Rectal smooth muscle tissue (tissue), 1 donor: Measurements from ENCODE around the gene USP26.
"Not testable (repeated sequence)": the region's sequence is repeated elsewhere in the genome, so short reads cannot be mapped to it uniquely, and the experiment has no call there.

ENCODE experiments used
- H3K27ac ChIP-seq: one replicate; pipeline ENCODE4 v1.7.0; 2013; ENCODE audit warnings: low read depth, low read length, inconsistent platforms
- H3K27me3 ChIP-seq: one replicate; pipeline ENCODE4 v1.7.0; 2013; ENCODE audit warnings: low read length; ENCODE audit not compliant: control insufficient read depth, insufficient read depth
- H3K36me3 ChIP-seq: one replicate; pipeline ENCODE4 v1.7.0; 2013; ENCODE audit warnings: low read length; ENCODE audit not compliant: control insufficient read depth, insufficient read depth
- H3K4me1 ChIP-seq: one replicate; pipeline ENCODE4 v1.7.0; 2013; ENCODE audit warnings: low read length; ENCODE audit not compliant: control insufficient read depth, insufficient read depth
- H3K4me3 ChIP-seq: one replicate; pipeline ENCODE4 v1.7.0; 2013; ENCODE audit warnings: low read length
- H3K9ac ChIP-seq: one replicate; pipeline ENCODE4 v1.7.0; 2013; ENCODE audit warnings: low read length

The USP26 gene

DNA sequence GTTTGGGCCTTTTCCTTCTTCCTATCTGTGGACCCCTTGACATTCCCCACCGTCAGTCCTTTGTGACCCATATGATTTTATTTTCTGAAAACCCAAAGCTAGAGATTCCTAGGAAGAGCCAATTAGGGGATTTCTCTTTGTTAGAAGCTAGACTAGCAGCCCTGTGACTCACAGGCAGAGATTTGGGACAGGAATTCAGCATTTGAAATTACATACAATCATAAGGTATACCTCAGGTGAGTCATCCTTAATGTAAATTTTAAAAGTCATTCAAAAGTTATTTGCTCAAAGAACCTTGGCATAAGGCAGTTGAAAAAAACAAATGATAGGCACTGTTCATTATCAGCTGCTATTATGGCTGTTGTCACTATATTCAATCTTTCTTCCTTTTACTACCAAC lies 40.6 kb downstream of the USP26 start:
- no peaks in the 10 kb centered on the region for H3K36me3 ChIP-seq
- no peak overlapping the region for H3K4me3 ChIP-seq
- no peaks in the 10 kb centered on the region for H3K4me1 ChIP-seq
- no peak overlapping the region for H3K27ac ChIP-seq
- no peak overlapping the region for H3K9ac ChIP-seq
- no peaks in the 10 kb centered on the region for H3K27me3 ChIP-seq

DNA sequence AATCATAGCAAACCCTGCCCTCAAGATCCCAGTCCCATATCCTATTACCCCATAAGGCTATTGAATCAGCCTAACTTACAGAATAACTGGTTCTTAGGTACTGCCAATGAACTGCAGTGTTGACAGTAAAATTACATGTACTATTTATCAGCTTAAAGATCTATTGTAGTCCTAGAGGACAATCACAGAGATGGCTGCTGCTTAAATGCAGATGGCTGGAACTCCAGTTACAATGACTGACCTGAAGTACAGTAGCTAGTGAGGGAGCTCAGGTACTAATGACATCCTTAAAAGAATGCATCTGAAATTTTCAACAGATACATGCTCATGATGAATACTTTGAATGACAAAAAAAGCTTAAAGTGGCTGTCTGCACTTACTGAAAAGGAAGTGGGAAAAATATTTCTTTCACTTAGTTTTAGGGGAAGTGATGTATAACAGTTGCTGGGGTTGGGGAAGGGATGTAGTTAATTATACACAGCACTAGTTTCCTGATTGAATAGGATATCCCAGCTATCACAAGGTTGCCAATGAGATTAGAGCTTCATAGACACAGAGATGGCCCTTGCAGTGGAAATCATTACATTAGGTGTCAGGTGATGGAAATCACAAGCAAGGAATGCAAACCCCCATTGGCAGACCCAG lies 42.0 kb downstream of the USP26 start:
- Histone ChIP-seq H3K27me3 (no peaks in the 10 kb centered on the region), H3K4me3 (no peak overlapping the region), H3K4me1 (no peaks in the 10 kb centered on the region), H3K9ac (no peak overlapping the region), H3K36me3 (no peaks in the 10 kb centered on the region), H3K27ac (no peak overlapping the region)

GRCh38 chrX:133053861-133054598 lies 42.9 kb downstream of the USP26 start:
- H3K4me1 ChIP-seq: no peaks in the 10 kb centered on the region
- H3K27ac ChIP-seq: no peak overlapping the region
- H3K4me3 ChIP-seq: no peak overlapping the region
- H3K9ac ChIP-seq: no peak overlapping the region
- H3K36me3 ChIP-seq: no peaks in the 10 kb centered on the region
- H3K27me3 ChIP-seq: no peaks in the 10 kb centered on the region

GRCh38 chrX:133048751-133049150 lies 48.2 kb downstream of the USP26 start:
- Histone ChIP-seq H3K27me3 (no peaks in the 10 kb centered on the region), H3K9ac (no peak overlapping the region), H3K4me3 (no peak overlapping the region), H3K4me1 (no peaks in the 10 kb centered on the region), H3K27ac (no peak overlapping the region), H3K36me3 (no peaks in the 10 kb centered on the region)

DNA sequence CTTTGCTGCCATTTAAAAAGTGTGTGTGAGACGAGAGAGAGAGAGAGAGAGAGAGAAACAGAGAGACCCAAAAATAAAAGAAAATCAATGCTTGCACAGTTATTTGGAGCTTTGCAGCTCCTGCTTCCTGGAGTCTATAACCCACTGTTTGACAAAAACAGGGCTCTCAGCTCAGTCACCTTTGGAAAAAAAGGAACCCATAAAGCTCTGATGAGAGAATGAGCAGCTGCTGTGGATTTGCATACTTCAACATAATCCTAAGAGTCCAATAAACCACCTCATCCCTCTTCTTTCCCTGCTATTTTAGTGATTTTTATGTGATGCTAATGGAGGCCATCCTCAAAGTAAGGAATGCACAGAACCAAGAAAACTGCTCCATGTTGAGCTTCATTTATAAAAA lies 50.3 kb downstream of the USP26 start:
- no peaks in the 10 kb centered on the region for H3K4me1 ChIP-seq
- H3K4me3 ChIP-seq: no peak overlapping the region
- no peak overlapping the region for H3K9ac ChIP-seq
- H3K36me3 ChIP-seq: no peaks in the 10 kb centered on the region
- no peaks in the 10 kb centered on the region for H3K27me3 ChIP-seq
- no peak overlapping the region for H3K27ac ChIP-seq

DNA sequence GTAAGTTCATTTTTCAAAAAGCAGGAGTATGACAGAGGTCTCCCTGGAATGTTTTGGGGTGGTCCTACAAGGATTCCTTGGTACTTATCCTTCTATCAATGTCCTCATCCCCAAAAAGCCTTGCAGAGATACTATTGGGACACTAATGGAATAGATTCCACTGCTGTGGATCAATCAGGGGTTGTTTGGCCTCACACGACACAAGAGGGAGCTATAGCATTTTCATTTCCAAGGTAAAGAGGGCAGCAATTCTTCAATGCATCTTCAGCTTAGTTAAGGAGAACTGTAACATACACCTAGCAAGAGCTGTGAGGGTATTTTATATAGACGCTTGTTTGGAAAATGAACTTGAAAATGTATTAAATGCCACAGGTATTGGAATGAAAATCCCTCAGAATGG lies 50.9 kb downstream of the USP26 start:
- no peak overlapping the region for H3K9ac ChIP-seq
- H3K27ac ChIP-seq: no peak overlapping the region
- no peaks in the 10 kb centered on the region for H3K27me3 ChIP-seq
- no peak overlapping the region for H3K4me3 ChIP-seq
- H3K36me3 ChIP-seq: no peaks in the 10 kb centered on the region
- no peaks in the 10 kb centered on the region for H3K4me1 ChIP-seq

GRCh38 chrX:133044145-133044786 lies 52.6 kb downstream of the USP26 start:
- H3K27ac ChIP-seq, H3K27me3 ChIP-seq, H3K4me3 ChIP-seq, H3K36me3 ChIP-seq, H3K9ac ChIP-seq, H3K4me1 ChIP-seq: not testable (repeated sequence)

DNA sequence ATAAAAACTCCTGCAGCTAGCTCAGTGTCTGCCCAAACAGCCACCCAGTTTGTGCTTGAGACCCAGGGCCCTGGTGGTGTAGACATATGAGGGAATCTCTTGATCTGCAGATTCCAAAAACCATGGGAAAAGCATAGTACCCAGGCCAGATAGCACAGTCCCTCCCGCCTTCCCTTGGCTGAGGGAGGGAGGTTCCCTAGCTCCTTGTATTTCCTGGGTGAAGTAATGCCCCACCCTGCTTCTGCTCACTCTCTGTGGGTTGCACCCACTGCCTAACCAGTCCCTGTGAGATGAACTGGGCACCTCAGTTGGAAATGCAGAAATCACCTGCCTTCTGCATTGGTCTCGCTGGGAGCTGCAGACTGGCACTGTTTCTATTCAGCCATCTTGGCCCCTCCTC lies 54.6 kb downstream of the USP26 start:
- no peak overlapping the region for H3K27ac ChIP-seq
- H3K9ac ChIP-seq: no peak overlapping the region
- no peaks in the 10 kb centered on the region for H3K27me3 ChIP-seq
- H3K4me1 ChIP-seq: no peaks in the 10 kb centered on the region
- no peak overlapping the region for H3K4me3 ChIP-seq
- no peaks in the 10 kb centered on the region for H3K36me3 ChIP-seq

DNA sequence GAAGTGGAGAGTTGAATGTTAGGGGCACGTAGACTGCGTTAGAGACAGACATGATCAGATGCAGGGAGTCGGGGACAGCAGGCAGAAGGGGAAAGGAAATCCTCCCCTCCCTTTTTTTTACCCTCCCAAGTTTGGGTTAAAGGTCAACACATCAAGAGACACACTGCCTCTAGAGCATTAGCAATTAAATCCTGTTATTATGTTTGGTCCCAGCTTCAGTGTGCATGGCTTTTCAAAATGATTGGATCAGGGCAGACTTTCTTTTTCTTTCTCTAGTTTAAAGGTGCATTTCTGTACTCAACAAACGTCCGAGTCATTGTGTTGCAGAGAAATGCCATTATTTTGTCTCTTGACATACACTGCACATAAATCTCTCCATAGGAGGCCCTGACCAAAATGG lies 63.9 kb downstream of the USP26 start:
- Histone ChIP-seq H3K36me3 (no peaks in the 10 kb centered on the region), H3K9ac (no peak overlapping the region), H3K4me3 (no peak overlapping the region), H3K27ac (no peak overlapping the region), H3K27me3 (no peaks in the 10 kb centered on the region), H3K4me1 (no peaks in the 10 kb centered on the region)

DNA sequence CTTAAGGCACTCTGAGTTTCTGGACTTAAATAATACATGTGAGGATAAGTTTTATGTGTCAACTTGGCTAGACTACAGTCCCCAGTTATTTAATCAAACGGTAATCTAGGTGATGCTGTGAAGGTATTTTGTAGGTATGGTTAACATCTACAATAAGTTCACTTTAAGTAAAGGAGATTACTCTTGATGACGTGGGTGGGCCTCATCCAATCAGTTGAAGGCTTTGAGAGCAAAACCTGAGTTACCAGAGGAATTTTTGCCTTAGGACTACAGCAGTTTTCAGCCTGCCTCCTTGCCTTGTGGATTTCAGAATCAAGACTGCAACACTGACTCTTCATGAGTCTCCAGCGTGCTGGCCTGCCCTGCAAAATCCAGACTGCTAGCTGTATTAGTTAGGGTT lies 78.7 kb downstream of the USP26 start:
- no peaks in the 10 kb centered on the region for H3K4me1 ChIP-seq
- H3K27ac ChIP-seq: no peak overlapping the region
- H3K4me3 ChIP-seq: no peak overlapping the region
- H3K9ac ChIP-seq: no peak overlapping the region
- H3K36me3 ChIP-seq: no peaks in the 10 kb centered on the region
- no peaks in the 10 kb centered on the region for H3K27me3 ChIP-seq

- no peak overlapping the region for H3K4me3 ChIP-seq
Observed at GRCh38 chrX:133007458-133007857, 89.5 kb downstream of the USP26 start.

GRCh38 chrX:133005616-133006015 lies 91.3 kb downstream of the USP26 start:
- no peaks in the 10 kb centered on the region for H3K36me3 ChIP-seq
- no peak overlapping the region for H3K27ac ChIP-seq
- no peaks in the 10 kb centered on the region for H3K27me3 ChIP-seq

More at GRCh38 chrX:133007458-133007857, 89.5 kb downstream of the USP26 start:
- H3K27me3 ChIP-seq: no peaks in the 10 kb centered on the region
- H3K9ac ChIP-seq: no peak overlapping the region
- H3K4me1 ChIP-seq: no peaks in the 10 kb centered on the region
- H3K36me3 ChIP-seq: no peaks in the 10 kb centered on the region
- no peak overlapping the region for H3K27ac ChIP-seq

DNA sequence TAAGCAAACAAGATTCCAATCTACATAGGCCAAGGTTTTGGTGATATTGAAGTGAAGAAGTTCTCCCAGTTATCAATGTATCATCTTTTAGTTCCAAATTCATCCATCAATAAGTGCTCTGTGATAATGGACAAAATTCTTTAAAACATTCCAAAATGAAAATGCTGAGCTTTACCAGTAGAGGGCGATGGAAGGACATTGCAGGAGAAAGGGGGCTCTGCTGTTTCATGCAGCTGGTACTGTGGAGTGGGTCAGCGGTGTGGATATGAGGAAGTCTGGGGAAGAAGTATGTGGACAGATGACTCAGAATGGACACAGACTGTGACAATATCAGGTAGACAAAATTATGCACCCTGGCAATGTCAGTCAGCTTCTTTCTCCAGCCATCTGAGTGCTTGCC lies 91.9 kb downstream of the USP26 start:
- Histone ChIP-seq H3K27ac (no peak overlapping the region), H3K4me1 (no peaks in the 10 kb centered on the region), H3K4me3 (no peak overlapping the region), H3K36me3 (no peaks in the 10 kb centered on the region), H3K27me3 (no peaks in the 10 kb centered on the region), H3K9ac (no peak overlapping the region)

More at GRCh38 chrX:133005616-133006015, 91.3 kb downstream of the USP26 start:
- Histone ChIP-seq H3K4me3 (no peak overlapping the region), H3K9ac (no peak overlapping the region), H3K4me1 (no peaks in the 10 kb centered on the region)
